A673 (cell line): ENCODE data around the gene HLCS. TPM values are rescaled to one million over a fixed set of nuclear protein-coding genes. Genes with fewer than 3 reads are reported as not detected.

Experiments used
- BruUV-seq: library from RNA; stranded (reverse); fragments of 400-500 nt; replicated peaks from 2 replicates; lab custom pipeline; 2021; lab: Mats Ljungman, UMichigan
- CTCF ChIA-PET: fragments of 300-600 bp; sonication (Branson Sonifier 250); formaldehyde crosslinking; loops from one replicate; lab custom pipeline; 2022; ENCODE audit warnings: antibody characterized with exemption; lab: Charles Lee
- POLR2A ChIA-PET: fragments of 300-600 bp; sonication (Branson Sonifier 250); formaldehyde crosslinking; loops from one replicate; lab custom pipeline; 2022; ENCODE audit warnings: antibody characterized with exemption; ENCODE audit not compliant: low non-redundant PET; lab: Charles Lee
- DNase-seq: peaks from one replicate; pipeline ENCODE4 v3.0.0-alpha.2; 2015; ENCODE audit warnings: low spot score
- H3K27ac ChIP-seq: fragments of 200-600 bp; sonication (generic); 2 replicates; pipeline ENCODE4 v1.5.1; 2016; ENCODE audit warnings: mixed run types, low read depth, mild to moderate bottlenecking, mixed read lengths, antibody characterized with exemption, low read length; ENCODE audit not compliant: poor library complexity, severe bottlenecking
- H3K27me3 ChIP-seq: fragments of 200-600 bp; sonication (generic); replicated peaks from 2 replicates; pipeline ENCODE4 v1.6.1; 2017; ENCODE audit warnings: mixed run types, low read depth, mild to moderate bottlenecking, mixed read lengths, antibody characterized with exemption, low read length; ENCODE audit not compliant: insufficient read depth, poor library complexity
- H3K36me3 ChIP-seq: fragments of 200-600 bp; sonication (generic); 2 replicates; pipeline ENCODE4 v1.6.1; 2016; ENCODE audit warnings: mixed run types, mild to moderate bottlenecking, mixed read lengths, antibody characterized with exemption, low read length; ENCODE audit not compliant: insufficient read depth, poor library complexity, severe bottlenecking
- H3K4me1 ChIP-seq: fragments of 200-600 bp; sonication (generic); 2 replicates; pipeline ENCODE4 v1.6.1; 2017; ENCODE audit warnings: mixed run types, mild to moderate bottlenecking, mixed read lengths, antibody characterized with exemption, low read length; ENCODE audit not compliant: insufficient read depth, poor library complexity, severe bottlenecking
- H3K4me3 ChIP-seq: fragments of 200-600 bp; sonication (generic); 2 replicates; pipeline ENCODE4 v1.5.1; 2016; ENCODE audit warnings: low read depth, mixed run types, mild to moderate bottlenecking, mixed read lengths, low read length; ENCODE audit not compliant: poor library complexity, severe bottlenecking
- H3K9me3 ChIP-seq: fragments of 200-600 bp; sonication (generic); 2 replicates; pipeline ENCODE4 v1.6.1; 2016; ENCODE audit warnings: mixed run types, low read depth, mild to moderate bottlenecking, mixed read lengths, antibody characterized with exemption, low read length; ENCODE audit not compliant: poor library complexity, severe bottlenecking
- EZH2 ChIP-seq: fragments of 200-600 bp; sonication (generic); IDR thresholded peaks from 2 replicates; pipeline ENCODE4 v1.6.1; 2017; ENCODE audit warnings: borderline replicate concordance, low read depth, mild to moderate bottlenecking, mixed read lengths, antibody characterized with exemption, low read length; ENCODE audit not compliant: poor library complexity, severe bottlenecking
- intact Hi-C: fragments of 100-400 bp; cut with micrococcal nuclease; formaldehyde crosslinking; loops from one replicate; pipeline ENCODE4 v1.10.0; 2022; ENCODE audit not compliant: unreplicated experiment
- total RNA-seq: library from RNA; stranded (reverse); gene quantifications from 2 replicates; pipeline ENCODE4 v1.2.3, GENCODE V29; 2021
- TF ChIP-seq, protein P1 (sequence below): fragments of 300-800, 200-600 bp; sonication (generic); conservative IDR thresholded peaks from 2 replicates; pipeline ENCODE4 v1.5.1; 2017; ENCODE audit warnings: low read depth, mild to moderate bottlenecking, antibody characterized with exemption, low read length, moderate library complexity, mixed read lengths

Gene HLCS
- total RNA-seq, 1 experiment from 2014 or later = 15.3 TPM

DNA sequence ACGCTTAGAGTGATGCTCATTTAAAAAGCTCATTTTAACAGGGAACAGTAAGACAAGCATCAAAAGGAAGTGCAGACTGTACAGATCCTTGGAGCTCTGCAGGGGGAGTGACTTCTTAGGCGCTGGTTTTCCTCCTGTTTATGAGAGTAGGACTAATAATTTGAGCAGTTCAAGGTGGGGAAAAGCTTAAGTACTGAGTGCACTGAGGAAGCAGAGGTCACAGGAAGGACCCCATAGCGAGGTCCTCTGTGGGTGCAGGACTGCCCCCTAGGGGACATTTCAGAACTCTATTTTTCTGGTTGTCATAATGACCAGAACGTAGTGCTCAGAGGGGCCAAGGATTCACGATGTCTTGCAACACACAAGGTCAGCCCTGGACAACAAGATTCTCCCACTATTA is 112.1 kb downstream of the HLCS start:
- Histone ChIP-seq H3K4me3 (no peak overlapping the region), H3K4me1 (peaks cover 7% of the 10 kb centered on the region), H3K36me3 (no peaks in the 10 kb centered on the region), H3K27ac (no peak overlapping the region), H3K9me3 (no peaks in the 10 kb centered on the region), H3K27me3 (no peaks in the 10 kb centered on the region)
- DNase-seq = peak; percentile 77
- BruUV-seq = no TSS peak
- ChIA-PET POLR2A (no interaction called here), CTCF (interaction anchor here (0.6 to 1.4 kb wide), 4 partner anchors 16 to 404 kb away, joined by 3 to 15 read pairs (median 7); no protein-coding TSS in a partner anchor)
- TF ChIP-seq, protein P1, sequence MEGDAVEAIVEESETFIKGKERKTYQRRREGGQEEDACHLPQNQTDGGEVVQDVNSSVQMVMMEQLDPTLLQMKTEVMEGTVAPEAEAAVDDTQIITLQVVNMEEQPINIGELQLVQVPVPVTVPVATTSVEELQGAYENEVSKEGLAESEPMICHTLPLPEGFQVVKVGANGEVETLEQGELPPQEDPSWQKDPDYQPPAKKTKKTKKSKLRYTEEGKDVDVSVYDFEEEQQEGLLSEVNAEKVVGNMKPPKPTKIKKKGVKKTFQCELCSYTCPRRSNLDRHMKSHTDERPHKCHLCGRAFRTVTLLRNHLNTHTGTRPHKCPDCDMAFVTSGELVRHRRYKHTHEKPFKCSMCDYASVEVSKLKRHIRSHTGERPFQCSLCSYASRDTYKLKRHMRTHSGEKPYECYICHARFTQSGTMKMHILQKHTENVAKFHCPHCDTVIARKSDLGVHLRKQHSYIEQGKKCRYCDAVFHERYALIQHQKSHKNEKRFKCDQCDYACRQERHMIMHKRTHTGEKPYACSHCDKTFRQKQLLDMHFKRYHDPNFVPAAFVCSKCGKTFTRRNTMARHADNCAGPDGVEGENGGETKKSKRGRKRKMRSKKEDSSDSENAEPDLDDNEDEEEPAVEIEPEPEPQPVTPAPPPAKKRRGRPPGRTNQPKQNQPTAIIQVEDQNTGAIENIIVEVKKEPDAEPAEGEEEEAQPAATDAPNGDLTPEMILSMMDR = peak; percentile 82
- TF ChIP-seq EZH2 = no peak
- intact Hi-C loops = loop anchor here (5.0 to 10.0 kb wide), 4 partner anchors 102 to 430 kb away; no protein-coding TSS in a partner anchor

DNA sequence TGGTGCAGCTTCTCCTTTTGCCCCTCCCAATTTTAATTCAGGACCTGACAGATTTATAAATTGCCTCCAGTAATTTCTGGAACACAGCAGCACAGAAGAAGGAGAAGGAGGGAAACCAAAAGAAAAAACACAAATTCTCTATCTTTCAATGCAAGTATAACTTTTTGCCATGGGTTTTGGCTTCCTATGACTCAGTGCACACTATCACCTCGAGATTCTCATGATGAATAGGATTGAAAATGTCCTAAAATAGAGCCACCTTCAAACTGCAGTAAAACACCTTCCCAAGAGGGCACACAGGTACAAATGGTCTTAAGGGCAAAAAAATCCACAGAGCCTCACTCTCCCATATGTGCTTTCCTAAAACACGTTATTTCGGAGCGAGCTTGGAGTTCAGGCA is 113.6 kb downstream of the HLCS start:
- Histone ChIP-seq H3K9me3 (no peaks in the 10 kb centered on the region), H3K27me3 (no peaks in the 10 kb centered on the region), H3K4me1 (peaks cover 12% of the 10 kb centered on the region), H3K36me3 (no peaks in the 10 kb centered on the region), H3K4me3 (no peak overlapping the region), H3K27ac (no peak overlapping the region)
- ChIA-PET CTCF (interaction anchor here (1.0 kb wide), 1 partner anchor 222 kb away, joined by 3 read pairs; no protein-coding TSS in a partner anchor), POLR2A (no interaction called here)
- TF ChIP-seq, protein P1 = no peak
- no peak for TF ChIP-seq EZH2
- intact Hi-C loops = loop anchor here (5.0 to 10.0 kb wide), 4 partner anchors 101 to 428 kb away; no protein-coding TSS in a partner anchor
- no TSS peak for BruUV-seq
- DNase-seq = no peak

DNA sequence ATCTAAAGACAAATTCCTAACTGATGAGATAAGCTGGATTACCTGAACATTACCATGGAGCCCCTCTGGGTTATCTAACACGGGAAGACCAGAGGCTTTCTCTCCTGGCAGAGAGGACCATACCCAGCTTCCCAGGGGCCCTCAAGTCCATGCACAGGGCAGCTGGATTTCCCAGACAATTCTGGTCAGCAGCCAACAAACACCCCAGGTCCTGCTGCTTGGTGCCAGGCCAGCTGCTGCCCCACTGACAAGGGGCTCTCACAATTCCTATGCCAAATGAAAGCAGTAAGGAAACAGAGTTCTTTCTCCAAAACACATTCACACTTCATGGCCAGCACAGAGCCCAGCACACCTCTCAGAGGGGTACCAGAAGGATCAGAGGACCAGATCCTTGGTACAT is 114.2 kb downstream of the HLCS start:
- intact Hi-C loops = loop anchor here (5.0 to 10.0 kb wide), 4 partner anchors 100 to 427 kb away; no protein-coding TSS in a partner anchor
- BruUV-seq = no TSS peak
- no peak for DNase-seq
- H3K4me3 ChIP-seq = no peak overlapping the region
- no peak overlapping the region for H3K27ac ChIP-seq
- no peaks in the 10 kb centered on the region for H3K27me3 ChIP-seq
- no peaks in the 10 kb centered on the region for H3K9me3 ChIP-seq
- H3K4me1 ChIP-seq = peaks cover 18% of the 10 kb centered on the region
- POLR2A ChIA-PET = no interaction called here
- TF ChIP-seq, protein P1 = no peak
- no peak for TF ChIP-seq EZH2
- CTCF ChIA-PET = interaction anchor here (1.0 kb wide), 1 partner anchor 222 kb away, joined by 3 read pairs; no protein-coding TSS in a partner anchor
- no peaks in the 10 kb centered on the region for H3K36me3 ChIP-seq
